K562 (cell line): ENCODE measurements around the gene RPS27. TPM values are rescaled to one million over a fixed set of nuclear protein-coding genes. Genes with fewer than 3 reads are reported as not detected.

ENCODE experiments used
- ATF4 ChIP-seq: fragments of 450-650 bp; formaldehyde crosslinking; IDR thresholded peaks from 2 replicates; pipeline ENCODE4 v1.4.0; 2022; ENCODE audit warnings: mild to moderate bottlenecking, moderate library complexity
- BDP1 ChIP-seq: IDR thresholded peaks from 3 replicates; pipeline ENCODE4 v1.6.1; 2011; ENCODE audit not compliant: insufficient read length, insufficient read depth
- BRD4 ChIP-seq: fragments of 200-600 bp; sonication (generic); IDR thresholded peaks from 2 replicates; pipeline ENCODE4 v1.6.1; 2017; ENCODE audit warnings: inconsistent platforms
- CEBPB ChIP-seq: fragments of 450-650 bp; IDR thresholded peaks from 2 replicates; pipeline ENCODE4 v1.6.1; 2016; ENCODE audit warnings: missing genetic modification characterization, missing compliant biosample characterization
- ESRRA ChIP-seq: fragments of 450-650 bp; IDR thresholded peaks from 2 replicates; pipeline ENCODE4 v1.6.1; 2014; ENCODE audit warnings: low read depth, mild to moderate bottlenecking, moderate library complexity, borderline replicate concordance
- MEIS2 ChIP-seq: fragments of 450-650 bp; IDR thresholded peaks from 2 replicates; pipeline ENCODE4 v1.6.1; 2014; ENCODE audit warnings: mild to moderate bottlenecking; ENCODE audit not compliant: partially characterized antibody
- MTF1 ChIP-seq: fragments of 250-450 bp; sonication (Bioruptor Pico); IDR thresholded peaks from 2 replicates; pipeline ENCODE4 v1.9.0; 2021; ENCODE audit warnings: moderate library complexity, mild to moderate bottlenecking, inconsistent platforms, borderline replicate concordance
- MYBL2 ChIP-seq, 2 experiments: fragments of 450-650 bp in 1 of 2; sonication (generic) in 1 of 2; formaldehyde crosslinking in 1 of 2; IDR thresholded peaks; 2 replicates each; pipeline versions ENCODE4 v1.6.1 to v1.8.1; 2017 to 2022; ENCODE audit warnings: borderline replicate concordance in 1 of 2, inconsistent platforms in 1 of 2, low read depth in 1 of 2, mild to moderate bottlenecking in 1 of 2, missing genetic modification reagents in 1 of 2, moderate library complexity in 1 of 2
- NR2C1 ChIP-seq, 2 experiments: fragments of 450-650 bp; IDR thresholded peaks; 2 replicates each; pipeline ENCODE4 v1.6.1; 2017; ENCODE audit warnings: mild to moderate bottlenecking in 2 of 2, antibody characterized with exemption in 1 of 2, inconsistent platforms in 1 of 2, missing compliant biosample characterization in 1 of 2, missing genetic modification characterization in 1 of 2
- NR3C1 ChIP-seq: sonication (generic); formaldehyde crosslinking; IDR thresholded peaks from 2 replicates; pipeline ENCODE4 v1.8.1; 2022; ENCODE audit warnings: missing genetic modification reagents
- PCBP1 ChIP-seq: fragments of 200-400 bp; formaldehyde crosslinking; IDR thresholded peaks from 2 replicates; pipeline ENCODE4 v1.6.1; 2018; ENCODE audit warnings: mild to moderate bottlenecking, low read depth, low read length; ENCODE audit not compliant: poor library complexity, severe bottlenecking
- PML ChIP-seq: IDR thresholded peaks from 2 replicates; pipeline ENCODE4 v1.6.1; 2012; ENCODE audit warnings: low read length, inconsistent platforms
- RB1 ChIP-seq: fragments of 450-650 bp; IDR thresholded peaks from 2 replicates; pipeline ENCODE4 v1.6.1; 2017; ENCODE audit warnings: low read depth, mild to moderate bottlenecking
- RCOR1 ChIP-seq, 2 experiments: IDR thresholded peaks; 2 replicates each; pipeline ENCODE4 v1.6.1; 2012; ENCODE audit warnings: low read depth in 2 of 2, low read length in 2 of 2, borderline replicate concordance in 1 of 2, improper control_type of control experiment in 1 of 2
- RNF2 ChIP-seq: sonication (generic); IDR thresholded peaks from 2 replicates; pipeline ENCODE4 v1.6.1; 2016
- SMAD3 ChIP-seq: fragments of 450-650 bp; formaldehyde crosslinking; conservative IDR thresholded peaks from 2 replicates; pipeline ENCODE4 v1.4.0; 2020; ENCODE audit warnings: mild to moderate bottlenecking
- UBTF ChIP-seq, 2 experiments: IDR thresholded peaks; 2 replicates each; pipeline ENCODE4 v1.6.1; 2012; ENCODE audit warnings: improper control_type of control experiment in 2 of 2, low read depth in 2 of 2, low read length in 2 of 2, borderline replicate concordance in 1 of 2
- ZBTB17 ChIP-seq: fragments of 450-650 bp; formaldehyde crosslinking; IDR thresholded peaks from 2 replicates; pipeline ENCODE4 v1.4.0; 2020; ENCODE audit warnings: mild to moderate bottlenecking
- ZNF263 ChIP-seq: sonication (generic); formaldehyde crosslinking; IDR thresholded peaks from 2 replicates; pipeline ENCODE4 v1.8.0; 2022; ENCODE audit warnings: mild to moderate bottlenecking, missing genetic modification reagents, borderline replicate concordance
- ZNF449 ChIP-seq: fragments of 250-450 bp; sonication (Bioruptor Pico); IDR thresholded peaks from 2 replicates; pipeline ENCODE4 v1.8.0; 2022; ENCODE audit warnings: moderate library complexity, mild to moderate bottlenecking, inconsistent platforms
- ZNF561 ChIP-seq: fragments of 450-650 bp; formaldehyde crosslinking; conservative IDR thresholded peaks from 2 replicates; pipeline ENCODE4 v1.4.0; 2020; ENCODE audit warnings: mild to moderate bottlenecking, moderate library complexity
- ZNF57 ChIP-seq: fragments of 450-650 bp; formaldehyde crosslinking; IDR thresholded peaks from 2 replicates; pipeline ENCODE4 v1.4.0; 2020; ENCODE audit warnings: mild to moderate bottlenecking, moderate library complexity
- polyA plus RNA-seq, 8 experiments: library from polyadenylated mRNA; depleted of rRNA in 4 of 8; stranded (reverse) in 5 of 8; unstranded in 3 of 8; fragments of >200 nt; fragmentation: Nextera tagmentation in 2 of 8; fragmentation: Illumina TruSeq in 1 of 8; extraction: Ambion mirVana in 2 of 8; extraction: Trizol in 1 of 8; gene quantifications; 2 replicates each; pipeline versions ENCODE4 v1.2.1 to v1.2.3, GENCODE V29; 2011 to 2014; ENCODE audit warnings: inconsistent platforms in 1 of 8, missing spikeins in 1 of 8
- total RNA-seq, 7 experiments: library from RNA; depleted of rRNA in 6 of 7; stranded (reverse); fragments of >200 nt in 6 of 7; fragmentation: Illumina TruSeq in 2 of 7; extraction: Trizol in 2 of 7; gene quantifications; 2 replicates each; pipeline versions ENCODE4 v1.2.1 to v1.2.3, GENCODE V29; 2011 to 2021; ENCODE audit warnings: low replicate concordance in 1 of 7

The RPS27 gene
- total and polyA plus RNA-seq, 9 of the 15 experiments (the other 6 are each of a cell fraction or from before 2014, with no cell fraction given): 2,091 to 9,377 (median 6,706) TPM

- TF ChIP-seq ATF4 (CRISPR knock-in tag) (no peak), ZNF561 (CRISPR knock-in tag) (no peak), SMAD3 (CRISPR knock-in tag) (no peak), NR3C1 (no peak), MTF1 (no peak), ESRRA (no peak), UBTF (IDR thresholded peaks at IDR 0.05; ENCODE audit: borderline replicate concordance in 1 of 2, low read depth in 2 of 2, low read length in 2 of 2) (0 out of 4 replicates have a peak, but pooled peaks of 1 of the 2 experiments have one; percentile 14), RB1 (no peak), RNF2 (no peak), ZNF263 (CRISPR knock-in tag) (no peak), RCOR1 (IDR thresholded peaks at IDR 0.05; ENCODE audit: borderline replicate concordance in 1 of 2, low read depth in 2 of 2, low read length in 2 of 2) (peak in 1 of 2 experiments; percentile 40; a peak in 1 of 4 replicates), ZNF449 (no peak), PML (no peak), BRD4 (no peak), MYBL2 (IDR thresholded peaks at IDR 0.05; ENCODE audit: low read depth) (no peak), MYBL2 (CRISPR knock-in tag; IDR thresholded peaks at IDR 0.05; ENCODE audit: borderline replicate concordance) (no peak), NR2C1 (IDR thresholded peaks at IDR 0.05) (no peak), NR2C1 (tag; IDR thresholded peaks at IDR 0.05) (no peak), MEIS2 (peak; percentile 86), BDP1 (no peak), CEBPB (tag) (no peak), PCBP1 (no peak), ZBTB17 (CRISPR knock-in tag) (no peak), ZNF57 (CRISPR knock-in tag) (no peak)
Measured at GRCh38 chr1:153978274-153978909, 12.2 kb upstream of the RPS27 start (continued).
